Ovary (tissue), 3 donors: ENCODE results near the gene NELFA.

Experiments
- CTCF ChIP-seq, 3 donors: fragments of 450-650 bp in 2 of 3; fragments of 200-600 bp in 1 of 3; IDR thresholded peaks; one replicate each; pipeline versions ENCODE4 v1.5.1 to v1.8.0; 2016 to 2022; ENCODE audit warnings: antibody characterized with exemption in 3 of 3, mild to moderate bottlenecking in 1 of 3
- POLR2A ChIP-seq: fragments of 450-650 bp; IDR thresholded peaks from one replicate; pipeline ENCODE4 v1.6.1; 2017; ENCODE audit warnings: antibody characterized with exemption, mild to moderate bottlenecking, moderate library complexity
- donor health status: DM: no; HTN: no; CAD: no.

GRCh38 chr4:1952058-1952700, 56.6 kb downstream of the NELFA start:
- no peak for TF ChIP-seq POLR2A
- TF ChIP-seq CTCF (IDR thresholded peaks at IDR 0.05) = no peak
